ENCODE measurements around the gene TMEM53. TPM values are rescaled to one million over a fixed set of nuclear protein-coding genes. Genes with fewer than 3 reads are reported as not detected.

Gene TMEM53
- polyA plus RNA-seq, 1 of the 3 experiments (the other 2 are of a cell fraction): 14.9 TPM

- TF ChIP-seq ZBTB33 (IDR thresholded peaks at IDR 0.05; ENCODE audit: borderline replicate concordance, low read depth): no peak
- TF ChIP-seq TCF12 (IDR thresholded peaks at IDR 0.05): no peak
- no peak for TF ChIP-seq RXRA (IDR thresholded peaks at IDR 0.05; ENCODE audit: borderline replicate concordance, low read depth)
- no peak for TF ChIP-seq YY1 (IDR thresholded peaks at IDR 0.05; ENCODE audit: low read depth)
- TF ChIP-seq FOSL2 (IDR thresholded peaks at IDR 0.05; ENCODE audit: borderline replicate concordance, low read depth): no peak
- no peak for TF ChIP-seq EZH2phosphoT487 (IDR thresholded peaks at IDR 0.05; ENCODE audit: borderline replicate concordance, low read depth)
Measured at GRCh38 chr1:44644806-44645205, 29.5 kb downstream of the TMEM53 start (continued).

- Histone ChIP-seq H3K4me1 (ENCODE audit: control insufficient read depth in 1 of 2, insufficient read depth in 2 of 2, low read depth in 1 of 2, low read length in 1 of 2) (peaks cover 0 to 36% of the 10 kb centered on the region in 2 experiments; a peak in 1 of 4 replicates), H3F3A (replicated peaks; ENCODE audit: insufficient read depth) (no peaks in the 10 kb centered on the region), H3K4me3 (ENCODE audit: low read depth in 2 of 2, low read length in 1 of 2) (no peak overlapping the region), H3K36me3 (replicated peaks in 1 of 2; ENCODE audit: control insufficient read depth in 1 of 2, insufficient read depth in 2 of 2, low read length in 1 of 2) (peaks cover 7 to 82% of the 10 kb centered on the region in 2 experiments), H3K4me2 (no peak overlapping the region), H4K20me1 (ENCODE audit: insufficient read depth) (no peaks in the 10 kb centered on the region), H3K27ac (ENCODE audit: low read depth in 2 of 2, low read length in 1 of 2) (no peak overlapping the region), H3K27me3 (ENCODE audit: insufficient read depth) (no peaks in the 10 kb centered on the region), H3K9me3 (no peaks in the 10 kb centered on the region), H3K79me2 (ENCODE audit: insufficient read depth) (no peaks in the 10 kb centered on the region), H2AFZ (ENCODE audit: low read depth) (no peak overlapping the region), H3K9ac (no peak overlapping the region), H3K9me2 (no peaks in the 10 kb centered on the region)
- CTCF ChIA-PET: interaction anchor here (15.4 kb wide), 1 partner anchor 6 kb away, joined by 163 read pairs; no protein-coding TSS in a partner anchor
- 93% methylated on average over 4 of the region's 9 CpGs for WGBS (ENCODE audit: low lambda C conversion rate)
- POLR2A ChIA-PET: interaction anchor here (0.9 to 4.0 kb wide), 2 partner anchors 12 to 31 kb away, joined by 3 to 49 read pairs; partner anchors contain the start of genes ARMH1 and TMEM53
- DNase-seq: no peak
- no peak for TF ChIP-seq FOXM1 (IDR thresholded peaks at IDR 0.05; ENCODE audit: low read depth)
- TF ChIP-seq RFX5 (IDR thresholded peaks at IDR 0.05; ENCODE audit: low read length): no peak
- TF ChIP-seq TAF1 (IDR thresholded peaks at IDR 0.05; ENCODE audit: borderline replicate concordance, low read depth, low read length): no peak
- no peak for TF ChIP-seq JUND (IDR thresholded peaks at IDR 0.05)
- TF ChIP-seq CTCF (IDR thresholded peaks at IDR 0.05): no peak
- TF ChIP-seq FOSL2 (IDR thresholded peaks at IDR 0.05; ENCODE audit: borderline replicate concordance, low read depth): no peak
- TF ChIP-seq TCF12 (IDR thresholded peaks at IDR 0.05): no peak
- no peak for TF ChIP-seq EZH2phosphoT487 (IDR thresholded peaks at IDR 0.05; ENCODE audit: borderline replicate concordance, low read depth)
- TF ChIP-seq RCOR1 (IDR thresholded peaks at IDR 0.05; ENCODE audit: low read length): no peak
- no peak for TF ChIP-seq POLR2AphosphoS5 (IDR thresholded peaks at IDR 0.05; ENCODE audit: low read depth, low read length)
Measured at GRCh38 chr1:44643721-44644334, 30.5 kb downstream of the TMEM53 start.
